ENCODE data around the gene CHAD. TPM values are rescaled to one million over a fixed set of nuclear protein-coding genes. Genes with fewer than 3 reads are reported as not detected.

The CHAD gene
- polyA plus RNA-seq, 1 donor from 2014 or later: not detected

DNA sequence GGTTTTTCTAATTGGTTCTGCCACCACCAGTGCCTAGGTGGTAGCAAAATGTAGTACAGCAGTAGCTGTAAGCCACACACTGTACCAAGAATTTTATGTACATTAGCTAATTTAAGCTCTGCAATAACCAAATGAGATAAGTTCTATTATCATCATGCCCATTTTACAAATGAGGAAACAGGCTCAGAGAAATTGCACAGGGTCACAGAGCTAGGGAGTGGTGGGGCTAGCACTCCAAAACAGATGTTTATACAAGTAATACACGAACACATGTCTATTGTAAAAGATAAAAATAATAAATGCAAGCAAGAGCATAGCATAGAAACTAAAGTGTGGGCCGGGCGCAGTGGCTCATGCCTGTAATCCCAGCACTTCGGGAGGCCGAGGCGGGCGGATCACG, 23.5 kb upstream of the CHAD start:
- no peaks in the 10 kb centered on the region for H3K9me2 ChIP-seq (ENCODE audit: insufficient read depth, low read length)
- H3K4me2 ChIP-seq (ENCODE audit: low read length): no peak overlapping the region
- no peak overlapping the region for H3K4me3 ChIP-seq (ENCODE audit: low read length)
- H3K36me3 ChIP-seq (ENCODE audit: insufficient read depth, low read length): no peaks in the 10 kb centered on the region
- H3K27me3 ChIP-seq (ENCODE audit: insufficient read depth, low read depth, low read length): no peaks in the 10 kb centered on the region
- no peak overlapping the region for H3K9ac ChIP-seq (ENCODE audit: low read length)
- H3K9me3 ChIP-seq (ENCODE audit: low read length): no peaks in the 10 kb centered on the region
- TF ChIP-seq SMC3 (conservative IDR thresholded peaks at IDR 0.05; ENCODE audit: poor library complexity) (no peak), EZH2 (IDR thresholded peaks at IDR 0.05; ENCODE audit: borderline replicate concordance, insufficient read depth, low read length, poor library complexity, severe bottlenecking) (no peak), TAF1 (IDR thresholded peaks at IDR 0.05; ENCODE audit: low read depth) (no peak)
- no peaks in the 10 kb centered on the region for H4K20me1 ChIP-seq (ENCODE audit: insufficient read depth)
- no peaks in the 10 kb centered on the region for H3F3A ChIP-seq (ENCODE audit: insufficient read depth, low read length, poor library complexity, severe bottlenecking)
- no peak overlapping the region for H2AFZ ChIP-seq (ENCODE audit: low read depth, low read length)
- no peak overlapping the region for H3K27ac ChIP-seq (ENCODE audit: low read length)
- no peaks in the 10 kb centered on the region for H3K79me2 ChIP-seq (replicated peaks; ENCODE audit: insufficient read depth, low read length)

DNA sequence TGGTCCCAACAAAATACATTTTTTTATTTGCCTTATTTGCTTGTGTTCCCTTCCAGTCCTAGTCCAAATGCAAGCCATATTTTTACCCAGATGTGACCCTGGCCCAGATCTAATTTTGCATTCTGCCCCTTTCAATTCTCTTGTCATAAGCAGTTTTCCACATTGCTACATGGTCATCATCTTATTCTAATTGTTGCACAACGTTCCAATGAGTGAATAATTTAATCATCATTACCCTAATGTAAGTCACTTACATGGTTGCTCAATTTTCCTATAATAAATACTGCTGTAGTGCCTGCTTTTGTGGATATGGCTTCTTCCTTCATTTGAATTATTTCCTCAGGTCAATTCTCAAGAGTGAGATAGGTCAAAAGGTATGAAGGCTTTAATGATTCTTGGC, 22.8 kb upstream of the CHAD start:
- no peaks in the 10 kb centered on the region for H3K27me3 ChIP-seq (ENCODE audit: insufficient read depth, low read depth, low read length)
- H3K4me3 ChIP-seq (ENCODE audit: low read length): no peak overlapping the region
- no peaks in the 10 kb centered on the region for H3K79me2 ChIP-seq (replicated peaks; ENCODE audit: insufficient read depth, low read length)
- no peak overlapping the region for H2AFZ ChIP-seq (ENCODE audit: low read depth, low read length)
- no peak overlapping the region for H3K4me2 ChIP-seq (ENCODE audit: low read length)
- no peaks in the 10 kb centered on the region for H3K36me3 ChIP-seq (ENCODE audit: insufficient read depth, low read length)
- H3K27ac ChIP-seq (ENCODE audit: low read length): no peak overlapping the region
- H3K9ac ChIP-seq (ENCODE audit: low read length): no peak overlapping the region
- no peaks in the 10 kb centered on the region for H4K20me1 ChIP-seq (ENCODE audit: insufficient read depth)
- H3F3A ChIP-seq (ENCODE audit: insufficient read depth, low read length, poor library complexity, severe bottlenecking): no peaks in the 10 kb centered on the region
- no peaks in the 10 kb centered on the region for H3K9me2 ChIP-seq (ENCODE audit: insufficient read depth, low read length)
- no peaks in the 10 kb centered on the region for H3K9me3 ChIP-seq (ENCODE audit: low read length)
- no peak for TF ChIP-seq MXI1 (conservative IDR thresholded peaks at IDR 0.05; ENCODE audit: poor library complexity, severe bottlenecking)
- no peak for TF ChIP-seq EZH2 (IDR thresholded peaks at IDR 0.05; ENCODE audit: borderline replicate concordance, insufficient read depth, low read length, poor library complexity, severe bottlenecking)
- no peak for TF ChIP-seq EP300 (conservative IDR thresholded peaks at IDR 0.05; ENCODE audit: poor library complexity, severe bottlenecking)
- no peak for TF ChIP-seq POLR2AphosphoS5 (IDR thresholded peaks at IDR 0.05)
- no peak for TF ChIP-seq RAD21 (conservative IDR thresholded peaks at IDR 0.05)
- TF ChIP-seq, protein P1, sequence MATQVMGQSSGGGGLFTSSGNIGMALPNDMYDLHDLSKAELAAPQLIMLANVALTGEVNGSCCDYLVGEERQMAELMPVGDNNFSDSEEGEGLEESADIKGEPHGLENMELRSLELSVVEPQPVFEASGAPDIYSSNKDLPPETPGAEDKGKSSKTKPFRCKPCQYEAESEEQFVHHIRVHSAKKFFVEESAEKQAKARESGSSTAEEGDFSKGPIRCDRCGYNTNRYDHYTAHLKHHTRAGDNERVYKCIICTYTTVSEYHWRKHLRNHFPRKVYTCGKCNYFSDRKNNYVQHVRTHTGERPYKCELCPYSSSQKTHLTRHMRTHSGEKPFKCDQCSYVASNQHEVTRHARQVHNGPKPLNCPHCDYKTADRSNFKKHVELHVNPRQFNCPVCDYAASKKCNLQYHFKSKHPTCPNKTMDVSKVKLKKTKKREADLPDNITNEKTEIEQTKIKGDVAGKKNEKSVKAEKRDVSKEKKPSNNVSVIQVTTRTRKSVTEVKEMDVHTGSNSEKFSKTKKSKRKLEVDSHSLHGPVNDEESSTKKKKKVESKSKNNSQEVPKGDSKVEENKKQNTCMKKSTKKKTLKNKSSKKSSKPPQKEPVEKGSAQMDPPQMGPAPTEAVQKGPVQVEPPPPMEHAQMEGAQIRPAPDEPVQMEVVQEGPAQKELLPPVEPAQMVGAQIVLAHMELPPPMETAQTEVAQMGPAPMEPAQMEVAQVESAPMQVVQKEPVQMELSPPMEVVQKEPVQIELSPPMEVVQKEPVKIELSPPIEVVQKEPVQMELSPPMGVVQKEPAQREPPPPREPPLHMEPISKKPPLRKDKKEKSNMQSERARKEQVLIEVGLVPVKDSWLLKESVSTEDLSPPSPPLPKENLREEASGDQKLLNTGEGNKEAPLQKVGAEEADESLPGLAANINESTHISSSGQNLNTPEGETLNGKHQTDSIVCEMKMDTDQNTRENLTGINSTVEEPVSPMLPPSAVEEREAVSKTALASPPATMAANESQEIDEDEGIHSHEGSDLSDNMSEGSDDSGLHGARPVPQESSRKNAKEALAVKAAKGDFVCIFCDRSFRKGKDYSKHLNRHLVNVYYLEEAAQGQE (IDR thresholded peaks at IDR 0.05; ENCODE audit: borderline replicate concordance): no peak
- TF ChIP-seq TAF1 (IDR thresholded peaks at IDR 0.05; ENCODE audit: low read depth): no peak
- TF ChIP-seq SMC3 (conservative IDR thresholded peaks at IDR 0.05; ENCODE audit: poor library complexity): no peak
- TF ChIP-seq, protein P2, sequence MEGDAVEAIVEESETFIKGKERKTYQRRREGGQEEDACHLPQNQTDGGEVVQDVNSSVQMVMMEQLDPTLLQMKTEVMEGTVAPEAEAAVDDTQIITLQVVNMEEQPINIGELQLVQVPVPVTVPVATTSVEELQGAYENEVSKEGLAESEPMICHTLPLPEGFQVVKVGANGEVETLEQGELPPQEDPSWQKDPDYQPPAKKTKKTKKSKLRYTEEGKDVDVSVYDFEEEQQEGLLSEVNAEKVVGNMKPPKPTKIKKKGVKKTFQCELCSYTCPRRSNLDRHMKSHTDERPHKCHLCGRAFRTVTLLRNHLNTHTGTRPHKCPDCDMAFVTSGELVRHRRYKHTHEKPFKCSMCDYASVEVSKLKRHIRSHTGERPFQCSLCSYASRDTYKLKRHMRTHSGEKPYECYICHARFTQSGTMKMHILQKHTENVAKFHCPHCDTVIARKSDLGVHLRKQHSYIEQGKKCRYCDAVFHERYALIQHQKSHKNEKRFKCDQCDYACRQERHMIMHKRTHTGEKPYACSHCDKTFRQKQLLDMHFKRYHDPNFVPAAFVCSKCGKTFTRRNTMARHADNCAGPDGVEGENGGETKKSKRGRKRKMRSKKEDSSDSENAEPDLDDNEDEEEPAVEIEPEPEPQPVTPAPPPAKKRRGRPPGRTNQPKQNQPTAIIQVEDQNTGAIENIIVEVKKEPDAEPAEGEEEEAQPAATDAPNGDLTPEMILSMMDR (IDR thresholded peaks at IDR 0.05; ENCODE audit: poor library complexity, severe bottlenecking): no peak

DNA sequence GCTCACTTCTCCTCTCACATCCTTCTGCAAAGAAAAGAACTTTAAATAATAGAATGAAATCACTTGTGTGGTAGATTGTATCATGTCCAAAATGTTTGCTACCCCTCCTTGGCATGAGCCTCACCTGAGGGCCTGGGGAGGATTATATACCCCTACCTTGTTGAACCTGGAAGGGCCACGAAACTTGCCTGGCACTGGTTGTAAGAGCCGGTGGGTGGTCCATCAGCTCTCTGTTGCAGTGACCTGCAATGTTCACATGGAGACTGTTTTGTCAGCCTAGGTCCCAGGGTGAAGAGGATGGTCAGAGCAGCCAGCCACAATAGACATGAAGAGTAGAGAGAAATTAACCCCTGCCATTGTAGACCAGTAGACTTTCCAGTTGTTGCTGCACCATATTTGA, 20.2 kb upstream of the CHAD start:
- no peaks in the 10 kb centered on the region for H3F3A ChIP-seq (ENCODE audit: insufficient read depth, low read length, poor library complexity, severe bottlenecking)
- no peaks in the 10 kb centered on the region for H3K79me2 ChIP-seq (replicated peaks; ENCODE audit: insufficient read depth, low read length)
- H3K27me3 ChIP-seq (ENCODE audit: insufficient read depth, low read depth, low read length): no peaks in the 10 kb centered on the region
- H3K36me3 ChIP-seq (ENCODE audit: insufficient read depth, low read length): no peaks in the 10 kb centered on the region
- H3K27ac ChIP-seq (ENCODE audit: low read length): no peak overlapping the region
- no peak overlapping the region for H3K4me2 ChIP-seq (ENCODE audit: low read length)
- H3K4me3 ChIP-seq (ENCODE audit: low read length): no peak overlapping the region
- H3K9me3 ChIP-seq (ENCODE audit: low read length): no peaks in the 10 kb centered on the region
- H3K9ac ChIP-seq (ENCODE audit: low read length): no peak overlapping the region
- TF ChIP-seq EP300 (conservative IDR thresholded peaks at IDR 0.05; ENCODE audit: poor library complexity, severe bottlenecking) (no peak), POLR2AphosphoS5 (IDR thresholded peaks at IDR 0.05) (no peak), TAF1 (IDR thresholded peaks at IDR 0.05; ENCODE audit: low read depth) (no peak), SMC3 (conservative IDR thresholded peaks at IDR 0.05; ENCODE audit: poor library complexity) (no peak), MXI1 (conservative IDR thresholded peaks at IDR 0.05; ENCODE audit: poor library complexity, severe bottlenecking) (no peak)
- TF ChIP-seq, protein P2 (IDR thresholded peaks at IDR 0.05; ENCODE audit: poor library complexity, severe bottlenecking): no peak
- TF ChIP-seq, protein P1 (IDR thresholded peaks at IDR 0.05; ENCODE audit: borderline replicate concordance): no peak
- no peaks in the 10 kb centered on the region for H4K20me1 ChIP-seq (ENCODE audit: insufficient read depth)
- H2AFZ ChIP-seq (ENCODE audit: low read depth, low read length): no peak overlapping the region
- H3K9me2 ChIP-seq (ENCODE audit: insufficient read depth, low read length): no peaks in the 10 kb centered on the region

Data from neural cell (in vitro differentiated cells).